ENCODE data around the gene RGS12. TPM values are rescaled to one million over a fixed set of nuclear protein-coding genes. Genes with fewer than 3 reads are reported as not detected.

RGS12 gene, protein sequence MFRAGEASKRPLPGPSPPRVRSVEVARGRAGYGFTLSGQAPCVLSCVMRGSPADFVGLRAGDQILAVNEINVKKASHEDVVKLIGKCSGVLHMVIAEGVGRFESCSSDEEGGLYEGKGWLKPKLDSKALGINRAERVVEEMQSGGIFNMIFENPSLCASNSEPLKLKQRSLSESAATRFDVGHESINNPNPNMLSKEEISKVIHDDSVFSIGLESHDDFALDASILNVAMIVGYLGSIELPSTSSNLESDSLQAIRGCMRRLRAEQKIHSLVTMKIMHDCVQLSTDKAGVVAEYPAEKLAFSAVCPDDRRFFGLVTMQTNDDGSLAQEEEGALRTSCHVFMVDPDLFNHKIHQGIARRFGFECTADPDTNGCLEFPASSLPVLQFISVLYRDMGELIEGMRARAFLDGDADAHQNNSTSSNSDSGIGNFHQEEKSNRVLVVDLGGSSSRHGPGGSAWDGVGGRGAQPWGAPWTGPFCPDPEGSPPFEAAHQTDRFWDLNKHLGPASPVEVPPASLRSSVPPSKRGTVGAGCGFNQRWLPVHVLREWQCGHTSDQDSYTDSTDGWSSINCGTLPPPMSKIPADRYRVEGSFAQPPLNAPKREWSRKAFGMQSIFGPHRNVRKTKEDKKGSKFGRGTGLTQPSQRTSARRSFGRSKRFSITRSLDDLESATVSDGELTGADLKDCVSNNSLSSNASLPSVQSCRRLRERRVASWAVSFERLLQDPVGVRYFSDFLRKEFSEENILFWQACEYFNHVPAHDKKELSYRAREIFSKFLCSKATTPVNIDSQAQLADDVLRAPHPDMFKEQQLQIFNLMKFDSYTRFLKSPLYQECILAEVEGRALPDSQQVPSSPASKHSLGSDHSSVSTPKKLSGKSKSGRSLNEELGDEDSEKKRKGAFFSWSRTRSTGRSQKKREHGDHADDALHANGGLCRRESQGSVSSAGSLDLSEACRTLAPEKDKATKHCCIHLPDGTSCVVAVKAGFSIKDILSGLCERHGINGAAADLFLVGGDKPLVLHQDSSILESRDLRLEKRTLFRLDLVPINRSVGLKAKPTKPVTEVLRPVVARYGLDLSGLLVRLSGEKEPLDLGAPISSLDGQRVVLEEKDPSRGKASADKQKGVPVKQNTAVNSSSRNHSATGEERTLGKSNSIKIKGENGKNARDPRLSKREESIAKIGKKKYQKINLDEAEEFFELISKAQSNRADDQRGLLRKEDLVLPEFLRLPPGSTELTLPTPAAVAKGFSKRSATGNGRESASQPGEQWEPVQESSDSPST (N-terminal part only)
- 7.6 and 9.2 TPM in 2 replicates for total RNA-seq (2014; rRNA removed; shearing (Covaris generic))

DNA sequence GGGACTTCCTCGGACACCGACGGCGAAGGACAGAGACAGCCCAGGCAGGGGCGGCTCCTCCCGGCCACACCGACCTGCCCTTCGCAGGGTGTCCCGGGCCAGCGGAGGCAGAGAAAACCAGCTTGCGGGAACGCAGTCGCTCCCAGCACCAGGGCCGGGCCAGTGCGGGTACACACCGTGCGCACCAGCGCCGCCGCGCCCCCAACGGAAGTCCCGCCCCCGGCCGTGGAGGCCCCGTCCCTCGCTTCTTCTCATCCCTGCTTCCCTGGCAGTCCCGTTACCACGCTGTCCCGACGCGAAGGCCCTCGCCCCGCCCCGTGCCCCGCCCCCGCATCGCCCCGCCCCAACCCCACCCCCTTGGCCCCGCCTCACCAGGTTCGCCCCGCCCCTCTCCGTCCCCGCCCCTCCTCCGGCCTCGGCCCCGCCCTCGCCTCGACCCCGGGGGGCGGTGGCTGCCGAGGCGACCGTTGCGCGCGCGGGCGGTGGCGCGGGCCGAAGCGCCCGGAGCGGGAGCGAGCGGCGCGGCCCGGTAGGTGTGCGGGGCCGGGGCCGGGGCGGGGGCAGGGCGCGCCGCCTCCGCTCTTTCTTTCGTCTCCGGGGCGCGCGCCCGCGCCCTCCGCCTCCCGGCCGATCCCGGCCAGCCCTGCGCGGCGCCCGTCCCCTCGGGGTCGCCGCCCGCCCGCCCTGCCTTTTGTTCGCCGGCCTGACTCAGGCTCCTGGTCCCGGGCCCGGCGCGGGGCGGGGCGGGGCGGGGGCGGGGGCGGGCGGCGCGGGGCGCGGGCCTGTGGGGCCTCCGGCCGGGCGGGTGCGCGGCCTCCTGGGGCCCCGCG, at the start of gene RGS12:
Gene RGS12 (plus strand): TSS at position 451 of the 830 bp plus-strand sequence. CDS start 23,150 bp downstream, outside the sequence.
- DNase-seq (ENCODE audit: low read depth): peak; percentile 89

- DNase-seq (ENCODE audit: low read depth): no peak
These were observed 49.6 kb upstream of the RGS12 start for GRCh38 chr4:3243136-3243780.

- no peak for DNase-seq (ENCODE audit: low read depth)
These were observed 48.8 kb upstream of the RGS12 start for GRCh38 chr4:3244002-3244401.

DNA sequence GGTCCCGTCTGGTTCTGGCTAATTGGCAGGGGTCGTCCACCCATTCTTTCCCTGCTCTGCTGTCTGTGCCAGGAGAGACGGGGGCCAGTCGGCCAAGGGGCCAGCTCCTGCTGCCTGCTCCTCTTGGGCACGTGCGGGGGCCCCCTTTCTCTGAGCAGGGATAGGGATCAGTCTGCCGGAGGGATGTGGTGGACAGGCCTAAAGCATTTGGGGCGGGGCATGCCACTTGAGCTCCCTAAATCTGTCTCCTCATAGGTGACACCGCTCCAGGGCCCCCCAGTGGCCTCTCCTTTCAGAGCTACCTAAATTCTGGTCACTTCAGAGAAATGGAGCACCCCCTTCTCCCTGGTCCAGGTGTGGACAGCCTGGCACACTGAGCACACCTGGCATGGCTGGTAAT, 48.1 kb upstream of the RGS12 start:
- DNase-seq (ENCODE audit: low read depth): no peak

DNA sequence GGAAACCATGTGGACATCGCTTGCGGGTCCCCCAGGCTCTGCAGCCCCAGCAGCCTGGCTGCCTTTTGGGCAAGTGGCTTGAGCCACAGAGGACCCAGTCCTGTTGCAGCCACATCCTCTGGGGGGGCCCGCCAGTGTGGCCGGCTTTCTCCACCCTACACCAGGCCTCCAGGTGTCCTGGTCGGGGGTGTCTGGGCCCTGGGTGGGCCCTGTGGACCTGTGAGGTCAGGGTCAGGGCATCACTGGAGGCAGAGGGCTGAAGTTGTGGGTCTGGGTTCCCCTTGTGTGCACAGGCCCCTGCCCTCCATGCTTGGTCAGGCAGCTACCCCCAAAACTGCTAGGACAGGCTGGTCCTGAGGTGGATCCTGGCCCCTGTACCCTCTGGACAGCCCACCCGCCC, 47.1 kb upstream of the RGS12 start:
- DNase-seq (ENCODE audit: low read depth): no peak

DNA sequence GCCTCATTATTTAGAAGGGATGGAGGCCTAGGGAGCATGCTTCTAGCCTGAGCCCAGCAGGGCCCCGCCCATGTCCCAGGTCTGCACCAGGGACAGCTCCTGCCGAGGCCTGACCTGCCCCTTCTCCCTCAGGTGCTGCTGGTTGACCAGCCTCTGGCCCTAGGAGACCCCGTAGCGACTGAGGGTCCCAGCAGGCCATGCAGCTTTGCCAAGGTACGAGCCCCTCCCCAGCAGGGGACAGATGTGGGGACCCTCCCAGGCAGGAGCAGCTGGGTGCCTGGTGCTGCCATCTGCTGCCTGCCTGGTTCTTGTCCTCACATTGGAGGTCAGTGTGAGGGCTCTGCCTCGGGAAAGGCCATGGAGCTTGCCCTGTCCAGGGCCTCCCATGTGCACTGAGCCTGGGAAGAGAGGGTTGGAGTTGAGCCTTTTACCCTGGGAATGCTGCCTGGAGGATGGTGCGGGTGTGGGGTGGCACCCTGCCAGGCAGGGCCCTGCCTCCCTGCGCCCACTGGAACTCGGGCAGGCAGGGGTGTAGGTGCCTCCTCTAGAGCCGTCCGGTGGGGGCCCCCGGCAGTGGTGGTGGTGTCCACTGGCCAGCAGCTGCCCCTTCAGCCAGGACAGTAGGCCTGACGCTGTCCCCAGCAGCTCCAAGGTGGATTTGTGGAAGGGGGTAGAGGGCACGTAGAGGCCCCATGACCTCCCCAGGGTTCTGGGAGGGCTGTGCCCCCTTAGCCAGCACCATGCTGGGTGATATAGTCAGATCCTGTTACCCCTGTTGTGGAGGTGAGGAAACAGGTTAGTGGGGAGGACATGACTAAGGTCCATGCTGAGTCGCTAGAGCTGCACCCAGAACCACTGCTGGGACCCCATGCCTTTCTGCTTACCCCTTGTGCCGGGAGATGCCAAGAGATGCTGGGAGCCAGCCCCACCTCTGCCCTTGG, 46.1 kb upstream of the RGS12 start:
- no peak for DNase-seq (ENCODE audit: low read depth)

DNA sequence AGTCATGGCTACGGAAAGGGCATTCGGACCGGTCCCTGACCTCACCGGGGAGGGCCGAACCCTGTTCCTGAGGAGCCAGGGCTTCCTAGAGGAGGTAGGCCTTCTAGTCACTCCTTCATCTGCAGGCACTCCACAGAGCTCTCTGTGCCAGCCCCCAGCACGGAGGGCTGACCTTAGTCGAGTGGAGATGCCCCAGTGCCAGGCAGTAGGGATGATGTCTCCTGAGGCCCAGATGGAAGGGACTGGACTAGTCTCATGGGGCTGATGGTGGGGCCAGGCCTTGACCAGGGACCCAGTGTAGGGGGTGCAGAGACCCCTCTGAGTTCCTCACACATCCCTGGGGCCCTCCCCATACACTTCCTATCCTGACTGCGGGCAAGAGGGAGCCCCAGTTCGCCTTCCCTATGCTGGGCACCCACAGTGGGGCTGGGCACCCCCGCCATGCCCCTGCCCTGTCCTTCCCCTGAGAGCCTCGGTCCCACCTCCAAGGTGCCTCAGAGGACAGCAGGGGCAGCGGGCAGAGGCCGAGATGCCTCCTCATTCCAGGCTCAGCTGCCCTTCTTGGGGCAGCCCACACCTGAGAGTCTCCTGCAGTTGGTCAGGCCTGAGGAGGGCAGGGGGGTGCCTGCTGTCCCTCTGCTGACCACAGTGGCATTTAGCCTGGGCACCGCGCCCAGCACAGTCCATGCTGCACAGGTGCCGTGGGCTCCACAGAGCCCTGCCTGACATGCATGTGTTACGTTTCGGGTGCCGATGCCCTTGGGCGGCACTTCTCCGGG, 45.2 kb upstream of the RGS12 start:
- DNase-seq (ENCODE audit: low read depth): no peak

- DNase-seq (ENCODE audit: low read depth): no peak
These were observed 44.7 kb upstream of the RGS12 start for GRCh38 chr4:3248178-3248480.

DNA sequence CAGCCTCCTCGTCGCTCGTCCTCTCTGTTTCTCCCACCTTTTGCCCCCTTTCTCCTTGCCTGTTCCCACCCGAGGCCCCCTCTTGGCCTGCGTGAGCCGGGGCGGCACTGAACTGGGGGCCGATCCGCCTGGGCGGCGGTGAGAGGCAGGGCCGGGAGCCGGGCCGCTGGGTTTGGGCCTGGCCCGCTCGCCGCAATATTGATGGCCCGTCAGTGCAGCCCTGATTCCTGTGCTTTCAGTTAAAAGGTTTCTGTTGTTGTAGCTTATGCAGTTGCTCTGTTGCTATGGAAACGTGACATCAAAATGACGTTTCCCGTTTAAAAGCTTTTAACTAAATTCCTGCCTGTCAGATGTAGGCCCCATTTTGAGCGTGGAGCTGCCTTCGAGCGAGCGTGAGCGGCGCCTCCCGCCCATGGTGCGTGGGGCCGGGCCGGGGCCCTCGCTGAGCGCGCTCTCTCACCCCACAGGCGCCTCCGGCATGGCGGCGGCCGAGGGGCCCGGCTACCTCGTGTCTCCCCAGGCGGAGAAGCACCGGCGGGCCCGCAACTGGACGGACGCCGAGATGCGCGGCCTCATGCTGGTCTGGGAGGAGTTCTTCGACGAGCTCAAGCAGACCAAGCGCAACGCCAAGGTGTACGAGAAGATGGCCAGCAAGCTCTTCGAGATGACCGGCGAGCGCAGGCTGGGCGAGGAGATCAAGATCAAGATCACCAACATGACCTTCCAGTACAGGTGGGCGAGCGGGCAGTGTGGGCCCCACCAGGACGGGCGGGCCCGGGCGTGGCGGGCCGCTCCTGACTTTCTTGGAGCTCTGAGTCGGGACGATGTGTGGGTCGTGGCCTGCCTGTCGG, 43.8 kb upstream of the RGS12 start, which contains the start of gene MSANTD1:
Gene MSANTD1 (plus strand): TSS at position 349 of the 851 bp plus-strand sequence. CDS start 64 bp downstream, at position 413.
- DNase-seq (ENCODE audit: low read depth): peak; percentile 13

DNA sequence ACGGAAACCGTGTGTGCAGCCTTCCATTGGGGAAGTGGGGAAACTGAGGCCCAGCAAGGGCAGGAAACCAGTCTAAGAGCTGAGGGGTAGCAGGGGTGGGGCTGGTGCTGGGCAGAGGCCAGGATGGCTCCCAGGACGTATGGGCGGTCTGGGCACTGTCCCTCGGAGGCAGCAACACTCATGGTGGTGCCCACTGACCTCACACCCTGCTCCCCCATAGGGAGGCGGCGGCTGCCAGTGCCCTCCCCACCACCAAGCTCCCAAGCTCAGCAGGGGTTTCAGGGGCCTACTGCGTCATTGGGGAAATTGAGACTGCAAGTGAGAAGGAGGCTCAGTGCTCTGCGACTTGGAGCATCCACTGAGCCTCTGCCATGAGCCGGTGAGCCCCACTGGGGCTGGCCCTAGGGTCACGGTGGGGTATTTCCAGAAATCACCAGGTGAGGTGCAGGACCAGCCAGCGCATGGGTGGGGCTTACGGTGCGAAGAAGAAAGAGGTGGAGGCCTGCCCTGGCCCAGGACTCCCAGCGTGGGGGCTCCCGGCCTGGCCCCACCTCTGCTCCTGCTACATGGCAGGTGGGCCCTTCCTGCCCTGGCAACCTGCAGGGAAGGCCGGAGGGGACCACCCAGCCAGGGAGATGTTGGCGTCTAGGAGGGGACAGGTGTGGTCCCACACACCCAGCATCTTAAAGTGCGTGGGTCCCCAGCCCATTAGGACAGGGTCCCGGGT, 42.9 kb upstream of the RGS12 start:
- DNase-seq (ENCODE audit: low read depth): no peak

- DNase-seq (ENCODE audit: low read depth): no peak
These were observed 42.3 kb upstream of the RGS12 start for GRCh38 chr4:3250438-3250955.

GRCh38 chr4:3250956-3251690, 41.7 kb upstream of the RGS12 start:
- no peak for DNase-seq (ENCODE audit: low read depth)

DNA sequence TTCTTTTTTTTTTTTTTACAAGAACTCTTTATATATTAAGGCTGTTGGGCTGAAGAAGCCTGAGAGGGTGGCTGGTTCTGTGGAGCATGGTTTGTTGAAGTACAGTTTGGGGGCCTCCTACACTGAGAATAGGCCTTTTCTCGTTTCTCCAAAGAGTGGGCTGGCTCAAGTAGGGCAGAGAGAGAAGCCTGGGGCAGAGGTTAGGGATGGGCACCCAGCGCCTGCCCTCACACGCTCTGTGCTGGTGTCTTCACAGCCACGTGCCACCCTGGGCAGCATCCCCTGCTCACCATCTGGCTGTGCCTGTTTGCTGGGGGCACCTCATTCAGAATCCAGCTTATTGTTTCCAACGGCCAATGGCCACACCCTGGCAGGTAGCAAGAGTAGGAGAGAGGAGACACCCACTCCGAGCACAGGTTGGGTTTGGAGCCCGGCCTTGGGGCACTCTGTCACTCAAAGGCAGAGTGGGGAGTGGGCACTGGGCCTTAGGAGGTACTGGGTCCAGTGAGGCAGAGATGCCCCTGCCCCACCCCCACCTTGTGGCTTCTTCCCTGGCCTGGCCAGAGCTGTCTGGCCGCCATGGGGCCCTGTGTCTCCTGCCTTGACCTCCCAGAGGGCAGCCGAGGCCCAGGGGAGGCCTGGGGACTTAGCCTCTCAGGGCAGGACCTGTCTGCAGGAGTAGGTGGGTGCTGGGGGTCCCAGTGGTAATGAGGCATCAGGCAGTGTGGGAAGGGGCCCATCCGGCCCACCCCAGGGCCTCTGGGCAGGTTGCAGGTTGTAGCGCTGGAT, 40.9 kb upstream of the RGS12 start:
- no peak for DNase-seq (ENCODE audit: low read depth)

- no peak for DNase-seq (ENCODE audit: low read depth)
These were observed 40.4 kb upstream of the RGS12 start for GRCh38 chr4:3252480-3252828.

Data from RPMI7951 (cell line).